Left colon (tissue), 2 donors: ENCODE data around the gene CTU2. TPM values are rescaled to one million over a fixed set of nuclear protein-coding genes. Genes with fewer than 3 reads are reported as not detected.
A peak's percentile ranks its signal among the peaks of the same experiment; 100 is the strongest.

Source experiments
- ATAC-seq: fragments of 200-7000 bp; cut with Tn5 transposase; one replicate; pipeline ENCODE4 v1.9.1; 2020; ENCODE audit warnings: mild to moderate bottlenecking, moderate library complexity
- DNase-seq, 2 donors: peaks; one replicate each; pipeline ENCODE4 v3.0.0-alpha.2; 2020
- intact Hi-C, 2 donors: fragments of 100-400 bp; cut with DNase I in 1 of 2; cut with micrococcal nuclease in 1 of 2; formaldehyde crosslinking; loops; one replicate each; pipeline versions ENCODE4 v1.11.2 to v1.14.0; 2022; cut with DNase I, micrococcal nuclease
- total RNA-seq, 2 donors: library from RNA; stranded (reverse); fragmentation: NEBNext Ultra II Directional; extraction: Animal tissue kit (Norgen Biotek cat#: 25700); gene quantifications; one replicate each; pipeline ENCODE4 v1.2.1, GENCODE V29; 2021
- donor health status: DM: no; HTN: no; CAD: no.
- donor health status: DM: yes; HTN: yes; CAD: no.

Gene CTU2
- total RNA-seq, 2 donors from 2014 or later: 9.8 to 15.0 TPM

- DNase-seq (no peak), ATAC-seq (peak; percentile 17)
- intact Hi-C loops: no loop called here
These were observed 488 bp upstream of the CTU2 start for GRCh38 chr16:88705801-88706228.

- DNase-seq (no peak), ATAC-seq (no peak)
- intact Hi-C loops: no loop called here
These were observed 893 bp downstream of the CTU2 start for GRCh38 chr16:88706965-88707826.

- ATAC-seq: no peak
These were observed 4.3 kb downstream of the CTU2 start for GRCh38 chr16:88710556-88710955.

GRCh38 chr16:88711750-88712340 is 5.5 kb downstream of the CTU2 start:
- intact Hi-C loops: no loop called here

More at GRCh38 chr16:88710556-88710955, 4.3 kb downstream of the CTU2 start:
- DNase-seq: no peak
- intact Hi-C loops: no loop called here

GRCh38 chr16:88712362-88712979 is 6.2 kb downstream of the CTU2 start:
- DNase-seq (no peak), ATAC-seq (no peak)
- intact Hi-C loops: no loop called here

More at GRCh38 chr16:88711750-88712340, 5.5 kb downstream of the CTU2 start:
- DNase-seq (no peak), ATAC-seq (no peak)

GRCh38 chr16:88713054-88713453 is 6.8 kb downstream of the CTU2 start:
- ATAC-seq (no peak), DNase-seq (no peak)
- intact Hi-C loops: no loop called here

GRCh38 chr16:88713568-88714419 is 7.5 kb downstream of the CTU2 start:
- ATAC-seq: peak; percentile 71

GRCh38 chr16:88714420-88715302 is 8.4 kb downstream of the CTU2 start:
- no peak for ATAC-seq

More at GRCh38 chr16:88713568-88714419, 7.5 kb downstream of the CTU2 start:
- intact Hi-C loops: no loop called here
- no peak for DNase-seq

GRCh38 chr16:88715312-88716190 is 9.2 kb downstream of the CTU2 start:
- no peak for DNase-seq
- intact Hi-C loops: no loop called here
- no peak for ATAC-seq

More at GRCh38 chr16:88714420-88715302, 8.4 kb downstream of the CTU2 start:
- intact Hi-C loops: no loop called here
- no peak for DNase-seq

- ATAC-seq (no peak), DNase-seq (no peak)
- intact Hi-C loops: no loop called here
These were observed 9.9 kb downstream of the CTU2 start for GRCh38 chr16:88716201-88716600.

GRCh38 chr16:88716601-88717001 is 10.3 kb downstream of the CTU2 start:
- DNase-seq (no peak), ATAC-seq (no peak)
- intact Hi-C loops: no loop called here

GRCh38 chr16:88718178-88718577 is 11.9 kb downstream of the CTU2 start:
- DNase-seq (no peak), ATAC-seq (no peak)
- intact Hi-C loops: no loop called here

GRCh38 chr16:88719267-88719932 is 13.1 kb downstream of the CTU2 start:
- ATAC-seq (peak; percentile 6), DNase-seq (peak in 1 of 2 donors; percentile 76)
- intact Hi-C loops: no loop called here

GRCh38 chr16:88719933-88720296 is 13.6 kb downstream of the CTU2 start:
- no peak for DNase-seq
- ATAC-seq: no peak
- intact Hi-C loops: no loop called here

GRCh38 chr16:88720396-88720970 is 14.2 kb downstream of the CTU2 start:
- DNase-seq (no peak), ATAC-seq (no peak)
- intact Hi-C loops: no loop called here

- ATAC-seq: no peak
- no peak for DNase-seq
- intact Hi-C loops: no loop called here
These were observed 14.9 kb downstream of the CTU2 start for GRCh38 chr16:88721236-88721635.
